Stimulated activated CD8-positive, alpha-beta memory T cell treated with anti-CD3 and anti-CD28 coated beads, Interleukin-15, amount 100 ng/mL, for 24 hours (primary cell): ENCODE data around the gene TMEM151A.
"Not testable (repeated sequence)": the region's sequence is repeated elsewhere in the genome, so short reads cannot be mapped to it uniquely, and the experiment has no call there.

Experiments
- DNase-seq: peaks from one replicate; pipeline ENCODE4 v3.0.0-alpha.2; 2020; ENCODE audit warnings: low read depth

TMEM151A gene

DNA sequence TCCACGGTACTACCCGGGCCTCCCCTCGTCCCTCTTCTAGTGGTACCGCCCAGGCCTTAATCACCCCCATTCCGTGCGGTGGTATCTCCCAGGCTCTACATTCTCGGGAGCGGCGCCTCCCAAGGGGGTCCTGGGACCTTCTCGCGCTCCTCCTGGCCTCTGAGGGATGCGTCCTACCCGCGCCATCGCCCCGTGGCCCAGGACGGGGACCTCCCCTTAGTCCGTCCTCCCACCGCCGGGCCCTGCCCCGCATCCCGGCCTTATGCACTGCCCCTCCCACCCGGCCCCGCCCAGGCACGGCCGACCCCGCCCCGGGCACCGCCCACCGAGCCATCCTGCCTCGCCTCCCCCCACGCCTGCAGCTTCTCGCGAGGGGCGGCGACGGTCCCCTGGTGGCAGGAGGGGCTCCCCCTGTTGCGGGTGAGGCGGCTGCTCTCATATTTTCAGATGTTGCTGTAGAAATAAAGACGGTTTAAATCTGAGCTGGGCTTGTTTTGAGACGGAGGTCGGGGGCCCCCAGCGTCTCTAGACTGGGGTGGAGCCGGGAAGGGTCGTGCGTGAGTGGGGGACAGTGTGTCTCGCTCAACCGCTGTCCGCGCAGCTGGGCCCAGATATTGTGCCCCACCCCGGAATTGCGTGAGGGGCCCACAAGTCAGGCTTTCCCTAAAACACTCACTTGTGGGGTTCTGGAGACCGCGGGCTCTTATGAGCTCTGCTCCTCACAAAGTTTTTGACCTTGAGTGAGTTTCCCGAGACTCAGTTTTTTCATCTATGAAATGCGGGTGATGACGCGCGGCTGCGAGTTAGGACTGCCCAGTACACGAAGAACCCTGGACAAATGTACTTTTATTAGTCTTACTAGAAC, 24.1 kb upstream of the TMEM151A start:
- peak; percentile 87 for DNase-seq

DNA sequence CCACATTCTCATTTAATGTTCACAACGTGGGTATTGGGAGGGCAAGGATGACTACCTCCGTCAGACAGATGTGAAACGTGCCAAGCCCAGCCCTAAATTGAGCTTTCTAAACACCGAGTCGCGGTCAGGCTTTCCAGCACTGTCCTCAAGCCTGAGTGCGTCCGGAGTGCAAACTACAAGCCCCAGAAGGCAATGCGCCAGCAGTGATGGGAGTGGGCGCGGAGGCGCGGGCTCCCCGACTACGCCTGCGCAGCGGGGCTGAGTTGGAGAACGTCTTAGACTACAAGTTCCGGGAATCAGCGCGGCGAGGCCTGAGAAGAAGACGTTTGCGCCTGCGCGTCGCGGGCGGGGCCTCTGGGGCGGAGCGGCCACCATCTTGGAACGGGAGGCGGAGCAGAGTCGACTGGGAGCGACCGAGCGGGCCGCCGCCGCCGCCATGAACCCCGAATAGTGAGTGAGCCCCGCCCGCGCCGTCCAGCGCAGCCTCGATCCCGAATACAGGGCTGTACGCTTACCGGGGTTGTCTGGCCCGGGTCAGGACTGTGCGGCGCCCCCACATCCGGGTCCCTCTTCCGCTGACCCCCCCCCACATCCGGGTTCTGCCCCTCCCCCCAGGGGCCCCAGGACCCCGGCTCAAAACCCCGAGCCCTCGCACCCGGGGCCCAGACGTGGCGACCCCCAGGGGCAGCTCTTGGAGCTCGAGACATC, 23.3 kb upstream of the TMEM151A start, which contains the start of gene RAB1B:
TSS of gene RAB1B (plus strand) at position 396 of the 708 bp plus-strand sequence. CDS start at position 437, 41 bp downstream.
- DNase-seq = peak; percentile 98

DNA sequence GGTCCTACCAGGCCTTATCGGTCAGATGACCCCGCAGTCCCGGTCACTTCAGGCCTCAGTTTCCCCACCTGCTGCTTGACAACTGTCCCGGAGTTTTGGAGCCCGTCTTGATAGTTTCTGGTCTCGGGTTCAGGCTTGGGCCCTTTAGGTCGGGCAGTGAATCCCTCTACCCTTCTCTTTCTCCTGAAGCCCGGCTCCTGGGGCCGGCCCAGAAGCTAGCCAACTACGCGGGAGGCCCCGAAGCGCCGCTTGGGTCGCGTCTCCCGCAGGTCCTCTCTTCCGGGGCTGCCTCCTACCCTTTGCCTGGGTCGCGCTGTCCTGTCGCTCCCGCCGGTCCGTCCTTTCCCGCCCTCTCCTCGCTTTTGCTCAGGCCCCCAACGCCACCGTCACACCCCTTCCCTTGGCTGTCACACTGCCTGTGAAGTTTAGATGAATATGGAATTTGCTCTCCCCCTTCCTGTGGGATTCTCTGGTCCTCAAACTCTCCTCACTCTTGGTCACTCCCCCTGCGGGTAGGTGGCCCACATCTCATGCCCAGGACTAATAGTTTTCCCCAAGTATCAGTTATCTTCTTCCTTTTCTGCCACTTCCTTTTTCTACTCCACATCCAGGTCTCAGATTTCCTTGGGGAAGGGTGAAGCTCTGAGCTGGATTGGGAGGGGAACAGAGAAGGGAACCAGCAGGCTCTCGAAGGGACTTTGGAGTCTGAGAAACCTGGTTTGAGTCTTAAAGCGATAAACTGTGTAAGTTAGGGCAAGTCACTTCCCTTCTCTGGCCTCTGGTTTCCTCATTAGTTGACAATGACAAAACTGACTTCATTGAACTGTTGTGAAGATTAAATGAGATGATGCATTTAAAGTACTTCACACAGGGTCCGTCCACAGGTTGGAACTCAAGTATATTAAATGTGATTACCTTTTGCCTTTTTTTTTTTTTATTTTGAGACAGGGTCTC, 22.5 kb upstream of the TMEM151A start:
- DNase-seq = no peak

GRCh38 chr11:66271816-66272215, 19.9 kb upstream of the TMEM151A start:
- no peak for DNase-seq

GRCh38 chr11:66272596-66272995, 19.1 kb upstream of the TMEM151A start:
- DNase-seq = no peak

GRCh38 chr11:66274219-66274618, 17.5 kb upstream of the TMEM151A start:
- DNase-seq = no peak

DNA sequence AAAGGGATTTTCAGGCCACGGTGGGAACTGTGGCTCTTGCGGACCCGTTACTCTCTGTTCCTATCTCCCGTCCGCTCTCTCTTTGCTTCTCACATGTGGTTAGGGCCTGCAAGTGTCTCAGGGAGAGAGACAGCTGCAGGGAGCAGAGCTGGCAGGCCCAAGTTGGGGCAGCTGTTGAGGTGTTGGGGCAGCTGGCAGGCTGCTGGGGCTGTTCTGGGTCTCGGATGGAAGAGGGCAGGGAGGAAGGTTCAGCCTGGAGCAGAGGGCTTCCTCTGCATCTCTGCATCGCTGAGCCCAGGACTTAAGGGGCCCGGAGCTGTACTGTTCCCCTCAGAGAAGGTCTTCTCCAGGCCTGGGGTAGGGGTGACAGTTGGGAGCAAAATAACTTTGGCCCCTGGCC, 16.3 kb upstream of the TMEM151A start:
- DNase-seq = no peak

DNA sequence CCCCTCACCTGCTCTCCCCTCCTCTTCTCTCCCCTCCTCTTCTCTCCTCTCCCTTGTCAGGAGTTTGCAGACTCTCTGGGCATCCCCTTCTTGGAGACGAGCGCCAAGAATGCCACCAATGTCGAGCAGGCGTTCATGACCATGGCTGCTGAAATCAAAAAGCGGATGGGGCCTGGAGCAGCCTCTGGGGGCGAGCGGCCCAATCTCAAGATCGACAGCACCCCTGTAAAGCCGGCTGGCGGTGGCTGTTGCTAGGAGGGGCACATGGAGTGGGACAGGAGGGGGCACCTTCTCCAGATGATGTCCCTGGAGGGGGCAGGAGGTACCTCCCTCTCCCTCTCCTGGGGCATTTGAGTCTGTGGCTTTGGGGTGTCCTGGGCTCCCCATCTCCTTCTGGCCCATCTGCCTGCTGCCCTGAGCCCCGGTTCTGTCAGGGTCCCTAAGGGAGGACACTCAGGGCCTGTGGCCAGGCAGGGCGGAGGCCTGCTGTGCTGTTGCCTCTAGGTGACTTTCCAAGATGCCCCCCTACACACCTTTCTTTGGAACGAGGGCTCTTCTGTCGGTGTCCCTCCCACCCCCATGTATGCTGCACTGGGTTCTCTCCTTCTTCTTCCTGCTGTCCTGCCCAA, 15.6 kb upstream of the TMEM151A start:
- no peak for DNase-seq

DNA sequence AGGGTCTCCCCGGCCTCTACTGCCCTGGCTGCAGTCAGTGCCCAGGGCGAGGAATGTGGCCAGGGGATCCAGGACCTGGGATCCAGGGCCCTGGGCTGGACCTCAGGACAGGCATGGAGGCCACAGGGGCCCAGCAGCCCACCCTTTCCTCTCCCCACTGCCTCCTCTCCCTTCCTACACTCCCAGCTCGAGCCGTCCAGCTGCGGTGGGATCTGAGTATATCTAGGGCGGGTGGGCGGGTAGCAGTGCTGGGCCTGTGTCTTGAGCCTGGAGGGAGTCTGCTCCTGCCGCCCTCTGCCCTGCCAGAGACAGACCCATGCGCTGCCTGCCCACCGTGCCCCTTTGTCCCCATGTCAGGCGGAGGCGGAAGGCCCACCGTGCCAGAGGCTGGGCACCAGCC, 15.1 kb upstream of the TMEM151A start:
- DNase-seq = not testable (repeated sequence)

DNA sequence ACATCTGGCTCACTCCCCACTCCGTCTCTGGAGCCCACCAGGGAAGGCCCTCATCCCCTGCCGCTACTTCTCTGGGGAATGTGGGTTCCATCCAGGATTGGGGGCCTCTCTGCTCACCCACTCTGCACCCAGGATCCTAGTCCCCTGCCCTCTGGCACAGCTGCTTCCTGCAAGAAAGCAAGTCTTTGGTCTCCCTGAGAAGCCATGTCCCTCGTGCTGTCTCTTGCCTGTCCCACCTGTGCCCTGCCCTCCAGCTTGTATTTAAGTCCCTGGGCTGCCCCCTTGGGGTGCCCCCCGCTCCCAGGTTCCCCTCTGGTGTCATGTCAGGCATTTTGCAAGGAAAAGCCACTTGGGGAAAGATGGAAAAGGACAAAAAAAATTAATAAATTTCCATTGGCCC, 14.6 kb upstream of the TMEM151A start:
- not testable (repeated sequence) for DNase-seq

DNA sequence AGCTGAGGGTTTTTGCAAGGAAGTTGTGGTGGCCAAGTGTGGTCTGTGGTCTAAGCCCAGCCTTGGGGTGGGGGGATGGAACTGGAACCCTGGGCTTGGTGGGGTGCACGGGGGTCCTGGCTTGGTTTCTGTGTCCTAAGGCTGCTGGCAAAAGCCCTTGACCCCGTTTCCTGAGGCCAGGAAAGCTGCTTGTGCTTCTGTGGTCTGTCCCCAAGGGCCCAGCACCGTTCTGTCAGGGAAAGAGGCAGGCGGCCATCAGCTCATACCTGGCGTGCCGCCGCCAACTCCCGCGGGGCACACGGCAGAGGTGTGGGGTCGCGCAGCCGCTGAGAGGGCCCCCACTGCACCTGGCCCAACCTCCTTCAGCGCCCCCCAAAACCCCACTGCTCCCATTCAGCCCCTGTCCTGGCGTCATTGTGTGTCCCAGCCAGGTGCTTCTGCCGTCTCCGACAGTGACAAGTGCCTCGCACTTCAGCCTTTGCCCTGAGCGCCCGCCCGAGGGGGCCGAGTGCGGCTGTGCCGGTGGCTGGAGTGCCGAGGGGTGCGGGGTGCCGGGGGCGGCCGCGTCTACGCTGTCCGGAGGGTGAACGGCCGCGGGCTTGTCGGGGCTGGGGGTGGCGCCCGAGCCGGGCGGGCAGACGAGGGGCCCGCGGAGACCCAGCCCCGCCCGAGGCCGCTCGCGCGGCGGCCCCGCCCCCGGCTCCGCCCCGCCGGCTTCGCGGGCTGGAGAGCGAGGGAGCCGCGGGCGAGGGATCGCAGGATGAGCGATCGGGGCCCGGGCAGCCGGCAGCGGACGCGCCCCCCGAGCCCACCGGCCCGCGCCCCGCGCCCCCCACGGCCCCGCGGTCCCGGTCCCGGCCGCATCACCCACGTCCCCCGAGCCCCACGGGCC, 14.0 kb upstream of the TMEM151A start, which contains the start of gene CNIH2:
TSS of gene CNIH2 (plus strand) at position 705 of the 892 bp plus-strand sequence. CDS start 282 bp downstream, outside the sequence.
- DNase-seq = no peak

DNA sequence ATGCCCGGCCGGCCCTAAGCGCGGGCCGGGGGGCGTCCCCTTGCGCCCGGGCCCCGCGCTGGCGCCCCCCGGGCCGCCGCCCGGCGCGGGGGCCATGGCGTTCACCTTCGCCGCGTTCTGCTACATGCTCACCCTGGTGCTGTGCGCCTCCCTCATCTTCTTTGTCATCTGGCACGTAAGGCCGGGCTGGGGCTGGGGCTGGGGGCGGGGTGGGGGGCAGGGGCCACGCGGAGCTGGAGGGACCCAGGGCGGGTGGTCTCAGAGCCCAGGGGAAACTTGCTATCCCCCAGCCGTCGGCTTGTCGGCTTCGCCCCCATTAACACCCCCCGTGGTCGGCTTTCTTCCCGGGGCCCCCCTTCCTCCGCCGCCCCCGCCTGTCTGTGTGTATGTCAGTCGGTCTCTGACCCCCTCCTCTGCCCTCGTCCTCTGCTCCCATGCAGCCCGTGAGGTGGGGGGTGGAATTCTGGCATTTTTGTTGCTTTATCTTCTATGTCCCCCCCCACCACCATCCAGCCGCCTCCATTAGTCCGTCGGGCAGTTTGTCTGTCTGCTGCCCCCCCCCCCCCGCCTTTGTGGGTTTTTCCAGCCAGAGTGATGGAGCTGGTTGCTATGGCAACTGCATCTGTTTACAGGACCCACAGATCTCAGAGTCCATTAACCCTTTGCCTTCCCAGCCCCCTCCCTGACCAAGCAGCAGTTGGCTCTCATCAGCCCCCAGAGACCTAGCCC, 13.2 kb upstream of the TMEM151A start:
- DNase-seq = no peak

DNA sequence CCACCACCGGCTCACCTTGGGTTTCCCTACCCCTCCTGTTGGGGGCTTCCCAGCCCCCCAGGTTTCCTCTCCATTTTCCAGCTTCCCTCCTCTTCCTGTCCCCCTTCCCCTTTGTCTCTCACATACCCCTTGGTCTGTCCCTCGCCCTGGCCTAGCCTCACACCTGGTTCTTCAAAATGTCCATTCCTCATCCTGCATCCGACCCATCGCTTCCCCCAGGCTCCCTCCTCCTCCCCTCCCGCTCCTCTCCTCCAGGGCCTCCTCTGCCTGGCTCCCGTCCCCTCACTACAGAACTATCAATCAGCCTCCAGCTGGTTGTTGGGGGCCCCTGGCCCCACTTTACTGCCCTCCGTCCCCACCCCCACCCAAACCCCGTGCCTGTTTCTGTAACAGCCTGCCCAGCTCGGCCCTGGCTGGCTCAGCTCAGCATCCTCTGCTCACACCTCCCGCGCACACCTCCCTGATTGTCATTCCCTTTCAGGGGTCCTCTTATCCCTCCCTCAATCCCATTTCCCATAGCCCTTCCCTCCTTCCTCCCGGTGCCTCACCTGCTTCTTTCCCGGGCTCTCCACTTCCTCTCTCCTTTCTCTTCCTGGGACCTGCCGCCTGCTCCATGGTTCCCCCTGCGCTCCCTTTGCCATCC, 12.5 kb upstream of the TMEM151A start:
- DNase-seq = no peak

- no peak for DNase-seq
Observed at GRCh38 chr11:66280428-66280827, 11.3 kb upstream of the TMEM151A start.

- DNase-seq = no peak
Observed at GRCh38 chr11:66281001-66281400, 10.7 kb upstream of the TMEM151A start.

GRCh38 chr11:66281776-66282467, 9.8 kb upstream of the TMEM151A start:
- no peak for DNase-seq

GRCh38 chr11:66282468-66283455, 8.9 kb upstream of the TMEM151A start:
- peak; percentile 100 for DNase-seq
